K562 (cell line): Measurements from ENCODE around the gene RASGRP1. TPM values are rescaled to one million over a fixed set of nuclear protein-coding genes. Genes with fewer than 3 reads are reported as not detected.

Experiments
- CHD4 ChIP-seq: fragments of 200-600 bp; sonication (generic); IDR thresholded peaks from 3 replicates; pipeline ENCODE4 v1.6.1; 2012; ENCODE audit warnings: low read depth, mild to moderate bottlenecking, mixed read lengths, low read length, inconsistent platforms; ENCODE audit not compliant: insufficient read depth, insufficient replicate concordance, poor library complexity, severe bottlenecking
- CREM ChIP-seq: IDR thresholded peaks from 2 replicates; pipeline ENCODE4 v1.6.1; 2014; ENCODE audit warnings: antibody characterized with exemption, low read depth
- GTF3C2 ChIP-seq: IDR thresholded peaks from 3 replicates; pipeline ENCODE4 v1.6.1; 2011; ENCODE audit warnings: borderline replicate concordance, mild to moderate bottlenecking, moderate library complexity; ENCODE audit not compliant: insufficient read length; ENCODE audit errors: extremely low read depth
- L3MBTL2 ChIP-seq: fragments of 450-650 bp; IDR thresholded peaks from 2 replicates; pipeline ENCODE4 v1.6.1; 2016; ENCODE audit warnings: mild to moderate bottlenecking, moderate library complexity
- TEAD2 ChIP-seq: fragments of 450-650 bp; IDR thresholded peaks from 2 replicates; pipeline ENCODE4 v1.6.1; 2016; ENCODE audit warnings: missing genetic modification characterization, control low read depth, missing compliant biosample characterization
- ZKSCAN1 ChIP-seq: fragments of 150-350 bp; IDR thresholded peaks from 2 replicates; pipeline ENCODE4 v1.6.1; 2016; ENCODE audit warnings: low read depth, low read length
- ZKSCAN3 ChIP-seq: fragments of 250-450 bp; sonication (Bioruptor Pico); IDR thresholded peaks from 2 replicates; pipeline ENCODE4 v1.4.0; 2020
- ZNF507 ChIP-seq: conservative IDR thresholded peaks from 2 replicates; pipeline ENCODE4 v1.6.1; 2017; ENCODE audit warnings: missing genetic modification characterization, missing compliant biosample characterization
- ZNF57 ChIP-seq: fragments of 450-650 bp; formaldehyde crosslinking; IDR thresholded peaks from 2 replicates; pipeline ENCODE4 v1.4.0; 2020; ENCODE audit warnings: mild to moderate bottlenecking, moderate library complexity
- polyA plus RNA-seq, 8 experiments: library from polyadenylated mRNA; depleted of rRNA in 4 of 8; stranded (reverse) in 5 of 8; unstranded in 3 of 8; fragments of >200 nt; fragmentation: Nextera tagmentation in 2 of 8; fragmentation: Illumina TruSeq in 1 of 8; extraction: Ambion mirVana in 2 of 8; extraction: Trizol in 1 of 8; gene quantifications; 2 replicates each; pipeline versions ENCODE4 v1.2.1 to v1.2.3, GENCODE V29; 2011 to 2014; ENCODE audit warnings: inconsistent platforms in 1 of 8, missing spikeins in 1 of 8
- total RNA-seq, 7 experiments: library from RNA; depleted of rRNA in 6 of 7; stranded (reverse); fragments of >200 nt in 6 of 7; fragmentation: Illumina TruSeq in 2 of 7; extraction: Trizol in 2 of 7; gene quantifications; 2 replicates each; pipeline versions ENCODE4 v1.2.1 to v1.2.3, GENCODE V29; 2011 to 2021; ENCODE audit warnings: low replicate concordance in 1 of 7
- TF ChIP-seq, protein P1 (sequence below), 2 experiments: fragments of 450-650 bp in 1 of 2; sonication (generic) in 1 of 2; formaldehyde crosslinking; conservative IDR thresholded peaks; 2 replicates each; pipeline versions ENCODE4 v1.4.0 to v1.8.1; 2020 to 2022; ENCODE audit warnings: mild to moderate bottlenecking in 1 of 2, missing genetic modification reagents in 1 of 2

Gene RASGRP1
- total and polyA plus RNA-seq, 9 of the 15 experiments (the other 6 are each of a cell fraction or from before 2014, with no cell fraction given), result 0.14 to 0.72 (median 0.31) TPM

DNA sequence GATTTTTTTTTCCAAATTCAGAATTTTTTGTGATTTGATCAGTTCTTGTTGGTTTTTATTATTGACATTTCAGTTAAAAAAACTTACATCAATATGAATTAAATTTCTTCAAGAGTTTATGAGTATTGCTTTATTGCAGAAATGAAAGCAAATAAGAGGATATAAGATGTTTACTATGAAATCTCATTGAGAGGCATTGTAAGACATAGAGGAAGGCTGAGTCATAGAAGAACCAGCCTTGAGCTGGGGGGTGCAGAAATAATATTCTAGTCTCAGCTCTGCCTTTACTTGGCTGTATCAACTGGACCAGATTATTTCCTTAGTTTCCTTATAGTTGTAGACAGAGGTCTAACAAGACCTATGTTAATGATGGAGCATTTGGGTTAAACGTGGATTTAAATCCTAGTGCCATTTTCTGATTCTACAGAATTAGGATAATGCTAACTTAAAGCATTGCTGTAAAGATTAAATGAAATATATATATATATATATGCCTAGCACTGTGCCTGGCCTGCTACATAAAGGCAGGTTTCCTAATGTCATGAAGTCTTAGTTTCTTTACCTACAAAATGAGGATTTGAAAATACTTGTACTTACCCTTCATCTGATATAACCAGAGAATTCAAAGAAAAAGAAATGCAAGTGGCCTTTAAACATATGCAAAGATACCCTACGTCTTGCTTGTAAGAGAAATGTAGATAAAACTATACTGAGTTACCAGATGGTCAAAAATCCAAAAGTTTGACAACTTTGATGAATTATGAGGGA, 103.4 kb downstream of the RASGRP1 start (continued):
- TF ChIP-seq GTF3C2 (no peak), TEAD2 (tag) (no peak), ZKSCAN3 (CRISPR knock-in tag) (no peak), CREM (no peak), ZNF57 (CRISPR knock-in tag) (no peak), CHD4 (no peak), L3MBTL2 (no peak), ZKSCAN1 (no peak), ZNF507 (tag) (no peak)
- TF ChIP-seq, protein P1, sequence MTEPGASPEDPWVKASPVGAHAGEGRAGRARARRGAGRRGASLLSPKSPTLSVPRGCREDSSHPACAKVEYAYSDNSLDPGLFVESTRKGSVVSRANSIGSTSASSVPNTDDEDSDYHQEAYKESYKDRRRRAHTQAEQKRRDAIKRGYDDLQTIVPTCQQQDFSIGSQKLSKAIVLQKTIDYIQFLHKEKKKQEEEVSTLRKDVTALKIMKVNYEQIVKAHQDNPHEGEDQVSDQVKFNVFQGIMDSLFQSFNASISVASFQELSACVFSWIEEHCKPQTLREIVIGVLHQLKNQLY (CRISPR knock-in tag; conservative IDR thresholded peaks at IDR 0.05), result no peak
